Testis (tissue), 3 donors: ENCODE data around the gene MATR3. TPM values are rescaled to one million over a fixed set of nuclear protein-coding genes. Genes with fewer than 3 reads are reported as not detected.

Experiments used
- DNase-seq: peaks from one replicate; pipeline ENCODE4 v3.0.0-alpha.2; 2019
- H3K27ac ChIP-seq, 2 donors: fragments of 200-600 bp; sonication (generic); one replicate each; pipeline ENCODE4 v1.5.1; 2019
- H3K27me3 ChIP-seq: fragments of 200-600 bp; sonication (generic); one replicate; pipeline ENCODE4 v1.5.1; 2019
- H3K36me3 ChIP-seq: fragments of 200-600 bp; sonication (generic); one replicate; pipeline ENCODE4 v1.5.1; 2017; ENCODE audit warnings: low read depth; ENCODE audit errors: missing control alignments
- H3K4me1 ChIP-seq: fragments of 200-600 bp; sonication (generic); one replicate; pipeline ENCODE4 v1.5.1; 2019
- H3K4me3 ChIP-seq, 2 donors: fragments of 200-600 bp; sonication (generic); one replicate each; pipeline ENCODE4 v1.5.1; 2017 to 2019
- H3K9me3 ChIP-seq: fragments of 200-600 bp; sonication (generic); one replicate; pipeline ENCODE4 v1.5.1; 2017
- CTCF ChIP-seq, 3 experiments: fragments of 450-650 bp in 2 of 3; fragments of 200-600 bp in 1 of 3; sonication (generic) in 1 of 3; IDR thresholded peaks; one replicate each; pipeline ENCODE4 v1.5.1; 2016 to 2019; ENCODE audit warnings: antibody characterized with exemption in 3 of 3, mild to moderate bottlenecking in 2 of 3, moderate library complexity in 1 of 3
- POLR2A ChIP-seq: fragments of 450-650 bp; IDR thresholded peaks from one replicate; pipeline ENCODE4 v1.6.1; 2017; ENCODE audit warnings: antibody characterized with exemption, mild to moderate bottlenecking, moderate library complexity
- WGBS, 2 donors: methylation state at CpG; one replicate each; pipeline ENCODE4 v1.1.5; 2018; 5-methylcytosine and 5-hydroxymethylcytosine counted together
- intact Hi-C: fragments of 100-400 bp; cut with DNase I; formaldehyde crosslinking; loops from one replicate; pipeline ENCODE4 v1.15.1; 2023; ENCODE audit warnings: low total_unique reads
- polyA plus RNA-seq: library from polyadenylated mRNA; stranded (reverse); fragments of 350-450 nt; fragmentation: Illumina TruSeq; extraction: RNeasy Lipid Tissue Mini Kit (QIAGEN cat#74804); gene quantifications from one replicate; pipeline ENCODE4 v1.2.3, GENCODE V29; 2014; ENCODE audit warnings: low read depth, low replicate concordance; ENCODE audit not compliant: insufficient read depth
- total RNA-seq, 2 donors: library from RNA; depleted of rRNA; stranded (reverse); fragments of >200 nt; gene quantifications; one replicate each; pipeline ENCODE4 v1.2.3, GENCODE V29; 2016

Gene MATR3
- total and polyA plus RNA-seq, 3 donors from 2014 or later, result 174 to 248 (median 243) TPM

- Histone ChIP-seq H3K4me1 (no peaks in the 10 kb centered on the region), H3K36me3 (no peaks in the 10 kb centered on the region), H3K27ac (no peak overlapping the region), H3K9me3 (no peaks in the 10 kb centered on the region), H3K27me3 (no peaks in the 10 kb centered on the region), H3K4me3 (no peak overlapping the region)
- intact Hi-C loops, result no loop called here
- peak; percentile 28 for DNase-seq
- WGBS, 2 donors, result 23 to 25% methylated on average over 3 of the region's 3 CpGs
- TF ChIP-seq POLR2A, result no peak
- TF ChIP-seq CTCF (IDR thresholded peaks at IDR 0.05), result peak in 1 of 3 experiments; percentile 11
These were observed 42.3 kb upstream of the MATR3 start for GRCh38 chr5:139251281-139251687.

GRCh38 chr5:139251695-139252288 lies 41.7 kb upstream of the MATR3 start:
- Histone ChIP-seq H3K4me3 (no peak overlapping the region), H3K27ac (no peak overlapping the region), H3K27me3 (no peaks in the 10 kb centered on the region), H3K4me1 (no peaks in the 10 kb centered on the region), H3K36me3 (no peaks in the 10 kb centered on the region), H3K9me3 (no peaks in the 10 kb centered on the region)
- DNase-seq, result no peak
- intact Hi-C loops, result no loop called here
- 72 to 89% methylated on average over 4 of the region's 4 CpGs for WGBS, 2 donors
- no peak for TF ChIP-seq POLR2A
- TF ChIP-seq CTCF (IDR thresholded peaks at IDR 0.05), result no peak

- Histone ChIP-seq H3K27ac (no peak overlapping the region), H3K27me3 (no peaks in the 10 kb centered on the region), H3K4me1 (no peaks in the 10 kb centered on the region), H3K9me3 (no peaks in the 10 kb centered on the region), H3K4me3 (no peak overlapping the region), H3K36me3 (no peaks in the 10 kb centered on the region)
- 98 to 99% methylated on average over 3 of the region's 3 CpGs for WGBS, 2 donors
- DNase-seq, result no peak
- intact Hi-C loops, result no loop called here
- no peak for TF ChIP-seq POLR2A
- no peak for TF ChIP-seq CTCF (IDR thresholded peaks at IDR 0.05)
These were observed 40.4 kb upstream of the MATR3 start for GRCh38 chr5:139253115-139253514.

GRCh38 chr5:139256820-139257219 lies 36.7 kb upstream of the MATR3 start:
- Histone ChIP-seq H3K36me3 (no peaks in the 10 kb centered on the region), H3K27me3 (no peaks in the 10 kb centered on the region), H3K4me1 (no peaks in the 10 kb centered on the region), H3K9me3 (no peaks in the 10 kb centered on the region), H3K27ac (no peak overlapping the region), H3K4me3 (no peak overlapping the region)
- no peak for DNase-seq
- intact Hi-C loops, result no loop called here
- TF ChIP-seq POLR2A (no peak), CTCF (IDR thresholded peaks at IDR 0.05) (no peak)
- 94 to 98% methylated on average over 5 of the region's 5 CpGs for WGBS, 2 donors

- Histone ChIP-seq H3K27me3 (no peaks in the 10 kb centered on the region), H3K9me3 (no peaks in the 10 kb centered on the region), H3K36me3 (no peaks in the 10 kb centered on the region), H3K4me1 (peaks cover 8% of the 10 kb centered on the region), H3K27ac (no peak overlapping the region), H3K4me3 (no peak overlapping the region)
- no peak for DNase-seq
- no peak for TF ChIP-seq CTCF (IDR thresholded peaks at IDR 0.05)
- TF ChIP-seq POLR2A, result no peak
- WGBS, 2 donors, result 62 to 73% methylated on average over 6 of the region's 6 CpGs
- intact Hi-C loops, result no loop called here
These were observed 31.3 kb upstream of the MATR3 start for GRCh38 chr5:139262059-139262741.
